H1 (cell line): Measurements from ENCODE around the gene TRIM23. TPM values are rescaled to one million over a fixed set of nuclear protein-coding genes. Genes with fewer than 3 reads are reported as not detected.

Experiments
- CTCF ChIA-PET: fragments of 300-600 bp; sonication (Branson Sonifier 250); formaldehyde crosslinking; loops from one replicate; lab custom pipeline; 2021; ENCODE audit not compliant: partially characterized antibody; lab: Charles Lee
- POLR2A ChIA-PET: fragments of 300-600 bp; sonication (Branson Sonifier 250); formaldehyde crosslinking; loops from one replicate; lab custom pipeline; 2021; ENCODE audit warnings: inconsistent platforms; ENCODE audit not compliant: partially characterized antibody; lab: Charles Lee
- DNase-seq, 2 experiments: peaks; one replicate each; pipeline versions ENCODE4 v3.0.0 to v3.0.0-alpha.2; 2010 to 2022; ENCODE audit warnings: low spot score in 2 of 2, low read depth in 1 of 2, mixed read lengths in 1 of 2
- FAIRE-seq: peaks from 2 replicates; lab custom pipeline; 2011; peaks lifted over from hg19 to GRCh38; lab: Jason Lieb, UNC
- H2AFZ ChIP-seq: 2 replicates; pipeline ENCODE4 v1.8.1; 2012; ENCODE audit warnings: low read length, inconsistent platforms
- H2AK5ac ChIP-seq: 2 replicates; pipeline ENCODE4 v1.6.1; 2013; ENCODE audit warnings: low read depth, low read length
- H2BK120ac ChIP-seq: replicated peaks from 2 replicates; pipeline ENCODE3; 2013; ENCODE audit warnings: low read depth, low read length, inconsistent platforms
- H2BK12ac ChIP-seq: 2 replicates; pipeline ENCODE4 v1.6.1; 2013; ENCODE audit warnings: low read depth, low read length
- H2BK15ac ChIP-seq: 2 replicates; pipeline ENCODE4 v1.6.1; 2013; ENCODE audit warnings: low read length
- H2BK20ac ChIP-seq: 2 replicates; pipeline ENCODE4 v1.6.1; 2013; ENCODE audit warnings: low read length
- H2BK5ac ChIP-seq: 2 replicates; pipeline ENCODE4 v1.6.1; 2013; ENCODE audit warnings: low read depth, low read length
- H3K14ac ChIP-seq: 2 replicates; pipeline ENCODE4 v1.6.1; 2013; ENCODE audit warnings: inconsistent platforms; ENCODE audit not compliant: insufficient read length
- H3K18ac ChIP-seq: 2 replicates; pipeline ENCODE4 v1.6.1; 2013; ENCODE audit warnings: low read length; ENCODE audit errors: extremely low read depth
- H3K23ac ChIP-seq: 2 replicates; pipeline ENCODE4 v1.6.1; 2013; ENCODE audit warnings: inconsistent platforms; ENCODE audit not compliant: insufficient read length
- H3K23me2 ChIP-seq: 2 replicates; pipeline ENCODE4 v1.6.1; 2013; ENCODE audit warnings: low read depth, low read length
- H3K27ac ChIP-seq: 2 replicates; pipeline ENCODE4 v1.6.1; 2011; ENCODE audit warnings: low read depth, low read length, inconsistent platforms
- H3K27me3 ChIP-seq, 4 experiments: replicated peaks in 1 of 4; 1 replicate in 1 of 4; 2 replicates in 3 of 4; pipeline versions ENCODE4 v1.6.1 to v1.8.1; 2011 to 2013; ENCODE audit warnings: low read length in 3 of 4, mild to moderate bottlenecking in 3 of 4, inconsistent platforms in 2 of 4, mixed read lengths in 2 of 4, moderate library complexity in 1 of 4; ENCODE audit not compliant: control insufficient read depth in 3 of 4, insufficient read depth in 3 of 4; ENCODE audit errors: extremely low read depth in 1 of 4
- H3K36me3 ChIP-seq, 4 experiments: 2 replicates each; pipeline versions ENCODE4 v1.6.1 to v1.8.1; 2011 to 2013; ENCODE audit warnings: mild to moderate bottlenecking in 4 of 4, low read length in 3 of 4, moderate library complexity in 2 of 4, control low read depth in 1 of 4, inconsistent platforms in 1 of 4; ENCODE audit not compliant: insufficient read depth in 4 of 4, control insufficient read depth in 2 of 4
- H3K4ac ChIP-seq: replicated peaks from 2 replicates; pipeline ENCODE3; 2013; ENCODE audit warnings: low read length, low read depth, mixed read lengths, inconsistent platforms; ENCODE audit not compliant: insufficient read length
- H3K4me1 ChIP-seq, 4 experiments: replicated peaks in 1 of 4; 1 replicate in 1 of 4; 2 replicates in 3 of 4; pipeline versions ENCODE4 v1.6.1 to v1.8.1; 2011 to 2013; ENCODE audit warnings: low read length in 3 of 4, inconsistent platforms in 2 of 4, mixed read lengths in 1 of 4; ENCODE audit not compliant: insufficient read depth in 4 of 4, control insufficient read depth in 3 of 4
- H3K4me2 ChIP-seq, 2 experiments: 2 replicates each; pipeline versions ENCODE4 v1.6.1 to v1.8.1; 2011 to 2013; ENCODE audit warnings: low read depth in 2 of 2, low read length in 2 of 2, control low read depth in 1 of 2, inconsistent platforms in 1 of 2, mild to moderate bottlenecking in 1 of 2; ENCODE audit not compliant: insufficient read depth in 1 of 2
- H3K4me3 ChIP-seq, 4 experiments: fragments of 200-600, 300-600 bp in 1 of 4; sonication (generic), shearing (Covaris generic), sonication (Bioruptor Twin) in 1 of 4; 2 replicates each; pipeline versions ENCODE4 v1.5.1 to v1.8.1; 2011 to 2016; ENCODE audit warnings: low read length in 4 of 4, low read depth in 3 of 4, control low read depth in 2 of 4, inconsistent platforms in 2 of 4, mild to moderate bottlenecking in 2 of 4, mixed read lengths in 1 of 4, moderate library complexity in 1 of 4; ENCODE audit not compliant: insufficient read depth in 2 of 4; ENCODE audit errors: extremely low read depth in 1 of 4
- H3K56ac ChIP-seq: replicated peaks from 2 replicates; pipeline ENCODE3; 2013; ENCODE audit warnings: low read depth, mild to moderate bottlenecking, mixed read lengths, low read length, inconsistent platforms; ENCODE audit not compliant: insufficient read length
- H3K79me1 ChIP-seq: 2 replicates; pipeline ENCODE4 v1.6.1; 2013; ENCODE audit warnings: low read depth, low read length, control low read depth
- H3K79me2 ChIP-seq, 2 experiments: 2 replicates each; pipeline versions ENCODE4 v1.6.1 to v1.8.1; 2012 to 2013; ENCODE audit warnings: low read length in 2 of 2, mild to moderate bottlenecking in 2 of 2, inconsistent platforms in 1 of 2; ENCODE audit not compliant: insufficient read depth in 2 of 2, control insufficient read depth in 1 of 2
- H3K9ac ChIP-seq, 4 experiments: replicated peaks in 1 of 4; 1 replicate in 1 of 4; 2 replicates in 3 of 4; pipeline versions ENCODE4 v1.6.1 to v1.8.1; 2011 to 2013; ENCODE audit warnings: low read depth in 3 of 4, low read length in 3 of 4, control low read depth in 2 of 4, mild to moderate bottlenecking in 2 of 4, moderate library complexity in 2 of 4, inconsistent platforms in 1 of 4; ENCODE audit errors: extremely low read depth in 1 of 4
- H3K9me3 ChIP-seq, 2 experiments: 2 replicates each; pipeline versions ENCODE4 v1.6.1 to v1.8.1; 2012 to 2013; ENCODE audit warnings: mild to moderate bottlenecking in 2 of 2, moderate library complexity in 2 of 2, control low read depth in 1 of 2, inconsistent platforms in 1 of 2, low read depth in 1 of 2, low read length in 1 of 2, mixed read lengths in 1 of 2; ENCODE audit not compliant: insufficient read depth in 2 of 2
- H4K20me1 ChIP-seq, 2 experiments: replicated peaks in 1 of 2; 2 replicates each; pipeline versions ENCODE3 to v1.8.1; 2011 to 2013; ENCODE audit warnings: inconsistent platforms in 2 of 2, low read length in 2 of 2, mild to moderate bottlenecking in 1 of 2; ENCODE audit not compliant: insufficient read depth in 2 of 2, control insufficient read depth in 1 of 2
- H4K5ac ChIP-seq: 2 replicates; pipeline ENCODE4 v1.6.1; 2013; ENCODE audit warnings: low read length, low read depth, mixed read lengths, inconsistent platforms; ENCODE audit not compliant: insufficient read length
- H4K8ac ChIP-seq: 2 replicates; pipeline ENCODE4 v1.8.0; 2013; ENCODE audit warnings: mild to moderate bottlenecking, moderate library complexity, low read length, inconsistent platforms; ENCODE audit not compliant: insufficient read depth; ENCODE audit errors: extremely low read depth
- H4K91ac ChIP-seq: replicated peaks from 2 replicates; pipeline ENCODE3; 2013; ENCODE audit warnings: low read length, mixed read lengths, inconsistent platforms; ENCODE audit not compliant: insufficient read length
- ASH2L ChIP-seq: fragments of 200-600, 300-600 bp; sonication (generic); IDR thresholded peaks from one replicate; pipeline ENCODE4 v1.7.1; 2017; ENCODE audit warnings: low read length
- ATF3 ChIP-seq: IDR thresholded peaks from 2 replicates; pipeline ENCODE4 v1.6.1; 2011; ENCODE audit warnings: low read depth, mild to moderate bottlenecking, low read length; ENCODE audit not compliant: insufficient read depth
- BACH1 ChIP-seq: IDR thresholded peaks from 2 replicates; pipeline ENCODE4 v1.6.1; 2012; ENCODE audit warnings: low read length, improper control_type of control experiment
- BCL11A ChIP-seq, 2 experiments: IDR thresholded peaks; one replicate each; pipeline ENCODE4 v1.6.1; 2011; ENCODE audit warnings: low read depth in 2 of 2, low read length in 2 of 2, mild to moderate bottlenecking in 2 of 2
- CREB1 ChIP-seq: IDR thresholded peaks from 2 replicates; pipeline ENCODE4 v1.6.1; 2012; ENCODE audit warnings: inconsistent platforms
- CTCF ChIP-seq, 3 experiments: IDR thresholded peaks; 1 replicate in 2 of 3; 2 replicates in 1 of 3; pipeline versions ENCODE4 v1.5.1 to v1.6.1; 2011; ENCODE audit warnings: low read length in 3 of 3, mild to moderate bottlenecking in 3 of 3, inconsistent platforms in 2 of 3, low read depth in 1 of 3, moderate library complexity in 1 of 3; ENCODE audit not compliant: insufficient read depth in 1 of 3; ENCODE audit errors: control extremely low read depth in 1 of 3
- GABPA ChIP-seq: IDR thresholded peaks from 2 replicates; pipeline ENCODE4 v1.6.1; 2011; ENCODE audit warnings: mild to moderate bottlenecking, low read length, moderate library complexity, borderline replicate concordance; ENCODE audit not compliant: insufficient read depth
- GTF2F1 ChIP-seq: IDR thresholded peaks from 2 replicates; pipeline ENCODE4 v1.6.1; 2012; ENCODE audit warnings: low read depth, low read length, improper control_type of control experiment, borderline replicate concordance
- KDM1A ChIP-seq: fragments of 200-600, 300-600 bp; sonication (generic); IDR thresholded peaks from 2 replicates; pipeline ENCODE4 v1.7.1; 2016; ENCODE audit warnings: mild to moderate bottlenecking, low read length, borderline replicate concordance
- KDM4A ChIP-seq: IDR thresholded peaks from one replicate; pipeline ENCODE4 v1.7.1; 2012; ENCODE audit warnings: low read depth, mild to moderate bottlenecking, moderate library complexity, low read length, inconsistent platforms; ENCODE audit not compliant: severe bottlenecking
- SAP30 ChIP-seq: fragments of 300-600 bp; sonication (generic); IDR thresholded peaks from 2 replicates; pipeline ENCODE4 v1.7.1; 2012; ENCODE audit warnings: low read length, moderate library complexity, mild to moderate bottlenecking, inconsistent platforms; ENCODE audit not compliant: insufficient read depth, insufficient replicate concordance
- SIRT6 ChIP-seq: IDR thresholded peaks from one replicate; pipeline ENCODE4 v1.7.1; 2012; ENCODE audit warnings: low read length, inconsistent platforms
- TEAD4 ChIP-seq: IDR thresholded peaks from 2 replicates; pipeline ENCODE4 v1.6.1; 2012; ENCODE audit warnings: low read depth, low read length, inconsistent platforms, mixed read lengths
- polyA plus RNA-seq, 7 experiments: library from polyadenylated mRNA; depleted of rRNA in 3 of 7; stranded (reverse) in 5 of 7; unstranded in 2 of 7; fragments of >200 nt in 5 of 7; fragments of 200-250 nt in 2 of 7; gene quantifications; 1 replicate in 5 of 7; 2 replicates in 1 of 7; 4 replicates in 1 of 7; pipeline versions ENCODE4 v1.2.1 to v1.2.3, GENCODE V29; 2011 to 2013; ENCODE audit warnings: missing spikeins in 2 of 7, mixed read lengths in 2 of 7
- total RNA-seq: library from RNA; stranded (reverse); fragmentation: NEBNext Ultra II Directional; extraction: Animal tissue kit (Norgen Biotek cat#: 25700); gene quantifications from 2 replicates; pipeline ENCODE4 v1.2.1, GENCODE V29; 2021

TRIM23 gene
- total and polyA plus RNA-seq, 2 of the 8 experiments (the other 6 are each of a cell fraction or from before 2014, with no cell fraction given), result 2.5 to 11.7 TPM

GRCh38 chr5:65539827-65540226 is 84.3 kb downstream of the TRIM23 start:
- Histone ChIP-seq H3K27ac (no peak overlapping the region), H3K4me3 (no peak overlapping the region), H4K91ac (no peak overlapping the region), H2BK20ac (no peak overlapping the region), H3K4me2 (no peak overlapping the region), H2BK12ac (no peak overlapping the region), H3K56ac (no peak overlapping the region), H3K9me3 (no peaks in the 10 kb centered on the region), H2AFZ (no peak overlapping the region), H3K9ac (no peak overlapping the region), H3K79me1 (no peaks in the 10 kb centered on the region), H3K23me2 (no peaks in the 10 kb centered on the region), H2AK5ac (no peak overlapping the region), H2BK120ac (no peak overlapping the region), H2BK15ac (no peak overlapping the region), H3K23ac (no peak overlapping the region), H2BK5ac (no peak overlapping the region), H3K4ac (no peak overlapping the region), H4K8ac (no peak overlapping the region), H3K18ac (no peak overlapping the region), H3K79me2 (no peaks in the 10 kb centered on the region), H3K36me3 (peaks cover 0 to 38% (median 11%) of the 10 kb centered on the region in 4 experiments; a peak in 5 of 8 replicates), H4K5ac (no peak overlapping the region), H3K14ac (no peak overlapping the region), H3K4me1 (no peaks in the 10 kb centered on the region), H3K27me3 (no peaks in the 10 kb centered on the region), H4K20me1 (peaks cover 0 to 3% of the 10 kb centered on the region in 2 experiments)
- DNase-seq (no peak), FAIRE-seq (no peak)
- ChIA-PET CTCF (no interaction called here), POLR2A (interaction anchor here (1.1 kb wide), 1 partner anchor 10 kb away, joined by 3 read pairs; no protein-coding TSS in a partner anchor)
- TF ChIP-seq BCL11A (IDR thresholded peaks at IDR 0.05; ENCODE audit: low read depth in 2 of 2, low read length in 2 of 2) (no peak), SIRT6 (no peak), TEAD4 (no peak), KDM4A (no peak), CTCF (IDR thresholded peaks at IDR 0.05; ENCODE audit: control extremely low read depth in 1 of 3, insufficient read depth in 1 of 3, low read depth in 1 of 3, low read length in 3 of 3) (no peak), GABPA (no peak), ASH2L (no peak), ATF3 (no peak), GTF2F1 (no peak), BACH1 (no peak), CREB1 (no peak), SAP30 (no peak), KDM1A (no peak)
